Liver (tissue), 3 donors: ENCODE data around the gene B9D2.

Experiments
- CTCF ChIP-seq: fragments of 150-350 bp; IDR thresholded peaks from 2 replicates; pipeline ENCODE4 v1.5.1; 2017; ENCODE audit warnings: improper control_type of control experiment, low read depth, low read length; ENCODE audit not compliant: missing input control
- FOXA1 ChIP-seq: IDR thresholded peaks from 2 replicates; pipeline ENCODE4 v1.6.1; 2016; ENCODE audit warnings: antibody characterized with exemption
- GABPA ChIP-seq, 2 donors: IDR thresholded peaks in 1 of 2; conservative IDR thresholded peaks in 1 of 2; 2 replicates each; pipeline ENCODE4 v1.6.1; 2016; ENCODE audit warnings: antibody characterized with exemption in 2 of 2, mild to moderate bottlenecking in 1 of 2, moderate library complexity in 1 of 2
- RAD21 ChIP-seq, 2 donors: IDR thresholded peaks; 2 replicates each; pipeline ENCODE4 v1.6.1; 2016; ENCODE audit warnings: antibody characterized with exemption in 2 of 2, mild to moderate bottlenecking in 2 of 2
- REST ChIP-seq: IDR thresholded peaks from 2 replicates; pipeline ENCODE4 v1.6.1; 2016; ENCODE audit warnings: antibody characterized with exemption, mild to moderate bottlenecking
- YY1 ChIP-seq: IDR thresholded peaks from 2 replicates; pipeline ENCODE4 v1.6.1; 2016; ENCODE audit warnings: antibody characterized with exemption, mild to moderate bottlenecking
- ZBTB33 ChIP-seq: IDR thresholded peaks from 2 replicates; pipeline ENCODE4 v1.6.1; 2016; ENCODE audit warnings: antibody characterized with exemption
- donor health status: healthy.
- donor health status: healthy.

- TF ChIP-seq CTCF (no peak), ZBTB33 (no peak), FOXA1 (no peak), REST (no peak), YY1 (no peak), GABPA (IDR thresholded peaks at IDR 0.05 in 1 of 2, conservative IDR thresholded peaks at IDR 0.05 in 1 of 2) (no peak), RAD21 (IDR thresholded peaks at IDR 0.05) (no peak)
Measured at GRCh38 chr19:41357746-41358145, 6.2 kb downstream of the B9D2 start.
